Activated naive CD8-positive, alpha-beta T cell treated with anti-CD3 and anti-CD28 coated beads, Interleukin-2, amount 10 ng/mL, durations not matched to agents 7 days and 5 days (primary cell): Measurements from ENCODE around the gene FAM83D. TPM values are rescaled to one million over a fixed set of nuclear protein-coding genes. Genes with fewer than 3 reads are reported as not detected.
A peak's percentile ranks its signal among the peaks of the same experiment; 100 is the strongest.

Experiments
- ATAC-seq: fragments of 150-1000 bp; cut with Tn5 transposase; one replicate; pipeline ENCODE4 v1.10.0; 2021; ENCODE audit warnings: low read depth, moderate library complexity
- POLR2A ChIA-PET: fragments of 350-600 bp; sonication (Branson Sonifier 250); formaldehyde crosslinking; loops from one replicate; lab custom pipeline; 2021; ENCODE audit warnings: antibody characterized with exemption; lab: Charles Lee
- DNase-seq: peaks from one replicate; pipeline ENCODE4 v3.0.0; 2021
- H3K27ac Mint-ChIP-seq: one replicate; pipeline ENCODE4 v1.8.0; 2022; ENCODE audit warnings: mild to moderate bottlenecking, mixed read lengths
- H3K27me3 Mint-ChIP-seq: one replicate; pipeline ENCODE4 v1.8.0; 2022; ENCODE audit warnings: mild to moderate bottlenecking, moderate library complexity, mixed read lengths
- H3K36me3 Mint-ChIP-seq: one replicate; pipeline ENCODE4 v1.8.0; 2021; ENCODE audit warnings: mild to moderate bottlenecking, mixed read lengths
- H3K4me1 Mint-ChIP-seq: one replicate; pipeline ENCODE4 v1.8.0; 2021; ENCODE audit warnings: mixed read lengths
- H3K4me3 Mint-ChIP-seq: one replicate; pipeline ENCODE4 v1.8.0; 2022; ENCODE audit warnings: mild to moderate bottlenecking, moderate library complexity, mixed read lengths
- H3K9me3 Mint-ChIP-seq: one replicate; pipeline ENCODE4 v1.8.0; 2021; ENCODE audit warnings: mixed read lengths
- total RNA-seq, 2 experiments: library from RNA; stranded (reverse); gene quantifications; one replicate each; pipeline ENCODE4 v1.2.3, GENCODE V29; 2021

Gene FAM83D
- total RNA-seq, 2 experiments from 2014 or later, result 14.4 to 15.4 TPM

- Mint-ChIP-seq H3K27me3 (no peaks in the 10 kb centered on the region), H3K27ac (no peak overlapping the region), H3K4me3 (no peak overlapping the region), H3K36me3 (peaks cover 9% of the 10 kb centered on the region), H3K4me1 (peaks cover 26% of the 10 kb centered on the region), H3K9me3 (peaks cover 3% of the 10 kb centered on the region)
- ATAC-seq, result no peak
- POLR2A ChIA-PET, result no interaction called here
- DNase-seq, result no peak
These were observed 37.2 kb upstream of the FAM83D start for GRCh38 chr20:38889050-38889449.

GRCh38 chr20:38889792-38890496 lies 36.3 kb upstream of the FAM83D start:
- peaks cover 3% of the 10 kb centered on the region for H3K9me3 Mint-ChIP-seq
- POLR2A ChIA-PET, result no interaction called here
- DNase-seq, result no peak
- no peak overlapping the region for H3K4me3 Mint-ChIP-seq
- H3K4me1 Mint-ChIP-seq, result peaks cover 31% of the 10 kb centered on the region
- peak overlapping the region; percentile 35 for H3K27ac Mint-ChIP-seq
- ATAC-seq, result no peak
- H3K27me3 Mint-ChIP-seq, result no peaks in the 10 kb centered on the region
- H3K36me3 Mint-ChIP-seq, result peaks cover 9% of the 10 kb centered on the region

- no peak for DNase-seq
- Mint-ChIP-seq H3K27ac (peak overlapping the region; percentile 35), H3K4me1 (peaks cover 29% of the 10 kb centered on the region), H3K36me3 (peaks cover 9% of the 10 kb centered on the region), H3K27me3 (no peaks in the 10 kb centered on the region), H3K4me3 (no peak overlapping the region), H3K9me3 (peaks cover 3% of the 10 kb centered on the region)
- POLR2A ChIA-PET, result interaction anchor here (0.9 kb wide), 1 partner anchor 85 kb away, joined by 3 read pairs; the partner anchor contains the start of gene PPP1R16B
- ATAC-seq, result no peak
These were observed 35.8 kb upstream of the FAM83D start for GRCh38 chr20:38890497-38890818.

- POLR2A ChIA-PET, result interaction anchor here (1.2 to 2.0 kb wide), 4 partner anchors 9 to 86 kb away, joined by 3 to 15 read pairs (median 4); partner anchors contain the start of gene PPP1R16B
- no peaks in the 10 kb centered on the region for H3K27me3 Mint-ChIP-seq
- H3K4me1 Mint-ChIP-seq, result peaks cover 27% of the 10 kb centered on the region
- H3K36me3 Mint-ChIP-seq, result peaks cover 12% of the 10 kb centered on the region
- DNase-seq (no peak), ATAC-seq (no peak)
- no peak overlapping the region for H3K4me3 Mint-ChIP-seq
- H3K27ac Mint-ChIP-seq, result peak overlapping the region; percentile 58
- H3K9me3 Mint-ChIP-seq, result no peaks in the 10 kb centered on the region
These were observed 33.9 kb upstream of the FAM83D start for GRCh38 chr20:38892091-38892981.

- Mint-ChIP-seq H3K27ac (peak overlapping the region; percentile 81), H3K4me3 (peak overlapping the region; percentile 59), H3K27me3 (no peaks in the 10 kb centered on the region), H3K9me3 (no peaks in the 10 kb centered on the region), H3K36me3 (peaks cover 16% of the 10 kb centered on the region), H3K4me1 (peaks cover 27% of the 10 kb centered on the region)
- DNase-seq, result no peak
- POLR2A ChIA-PET, result interaction anchor here (0.6 to 2.0 kb wide), 5 partner anchors 10 to 87 kb away, joined by 3 to 15 read pairs (median 4); partner anchors contain the start of gene PPP1R16B
- ATAC-seq, result peak; percentile 5
These were observed 33.1 kb upstream of the FAM83D start for GRCh38 chr20:38893056-38893564.

GRCh38 chr20:38893565-38894090 lies 32.6 kb upstream of the FAM83D start:
- peak; percentile 83 for ATAC-seq
- Mint-ChIP-seq H3K27ac (peak overlapping the region; percentile 81), H3K4me1 (peaks cover 27% of the 10 kb centered on the region), H3K27me3 (no peaks in the 10 kb centered on the region), H3K9me3 (no peaks in the 10 kb centered on the region), H3K36me3 (peaks cover 16% of the 10 kb centered on the region), H3K4me3 (peak overlapping the region; percentile 59)
- POLR2A ChIA-PET, result interaction anchor here (0.6 to 2.0 kb wide), 4 partner anchors 17 to 87 kb away, joined by 3 to 15 read pairs (median 4); partner anchors contain the start of gene PPP1R16B
- DNase-seq, result peak; percentile 84

GRCh38 chr20:38894091-38894847 lies 31.9 kb upstream of the FAM83D start:
- peak overlapping the region; percentile 32 for H3K4me3 Mint-ChIP-seq
- peaks cover 27% of the 10 kb centered on the region for H3K4me1 Mint-ChIP-seq
- no peaks in the 10 kb centered on the region for H3K27me3 Mint-ChIP-seq
- no peak for ATAC-seq
- no peak for DNase-seq
- H3K27ac Mint-ChIP-seq, result peak overlapping the region; percentile 81
- POLR2A ChIA-PET, result interaction anchor here (1.5 kb wide), 1 partner anchor 19 kb away, joined by 4 read pairs; no protein-coding TSS in a partner anchor
- no peaks in the 10 kb centered on the region for H3K9me3 Mint-ChIP-seq
- peaks cover 16% of the 10 kb centered on the region for H3K36me3 Mint-ChIP-seq

GRCh38 chr20:38895098-38895949 lies 30.9 kb upstream of the FAM83D start:
- POLR2A ChIA-PET, result no interaction called here
- peaks cover 25% of the 10 kb centered on the region for H3K4me1 Mint-ChIP-seq

GRCh38 chr20:38896009-38896594 lies 30.1 kb upstream of the FAM83D start:
- Mint-ChIP-seq H3K9me3 (no peaks in the 10 kb centered on the region), H3K36me3 (peaks cover 20% of the 10 kb centered on the region), H3K4me1 (peaks cover 23% of the 10 kb centered on the region), H3K4me3 (no peak overlapping the region), H3K27ac (peak overlapping the region; percentile 47), H3K27me3 (no peaks in the 10 kb centered on the region)
- DNase-seq (no peak), ATAC-seq (no peak)
- POLR2A ChIA-PET, result no interaction called here

More at GRCh38 chr20:38895098-38895949, 30.9 kb upstream of the FAM83D start:
- Mint-ChIP-seq H3K4me3 (no peak overlapping the region), H3K27me3 (no peaks in the 10 kb centered on the region), H3K36me3 (peaks cover 16% of the 10 kb centered on the region), H3K27ac (no peak overlapping the region), H3K9me3 (no peaks in the 10 kb centered on the region)
- DNase-seq (no peak), ATAC-seq (no peak)

GRCh38 chr20:38897267-38897666 lies 28.9 kb upstream of the FAM83D start:
- DNase-seq (no peak), ATAC-seq (no peak)
- Mint-ChIP-seq H3K4me1 (peaks cover 23% of the 10 kb centered on the region), H3K36me3 (peaks cover 28% of the 10 kb centered on the region), H3K27me3 (no peaks in the 10 kb centered on the region), H3K4me3 (no peak overlapping the region), H3K27ac (no peak overlapping the region), H3K9me3 (no peaks in the 10 kb centered on the region)
- POLR2A ChIA-PET, result no interaction called here

- ATAC-seq (no peak), DNase-seq (no peak)
- Mint-ChIP-seq H3K4me1 (peaks cover 3% of the 10 kb centered on the region), H3K4me3 (no peak overlapping the region), H3K27me3 (no peaks in the 10 kb centered on the region), H3K9me3 (peaks cover 9% of the 10 kb centered on the region), H3K36me3 (peaks cover 59% of the 10 kb centered on the region), H3K27ac (no peak overlapping the region)
- POLR2A ChIA-PET, result no interaction called here
These were observed 25.6 kb upstream of the FAM83D start for GRCh38 chr20:38900606-38901005.
